ENCODE results near the gene SGCA.

SGCA gene

GRCh38 chr17:50205963-50206505, 40.2 kb downstream of the SGCA start:
- Histone ChIP-seq H3K27ac (ENCODE audit: low read length) (no peak overlapping the region), H2AFZ (ENCODE audit: low read length) (no peak overlapping the region), H4K20me1 (ENCODE audit: insufficient read depth, low read length) (no peaks in the 10 kb centered on the region), H3K27me3 (replicated peaks; ENCODE audit: insufficient read depth, low read length) (peaks cover 88% of the 10 kb centered on the region), H3K9me2 (replicated peaks; ENCODE audit: insufficient read depth, low read length) (no peaks in the 10 kb centered on the region), H3K4me1 (ENCODE audit: low read length) (peaks cover 1% of the 10 kb centered on the region; the same call in 1 of the 2 replicates), H3K79me2 (ENCODE audit: low read length) (no peaks in the 10 kb centered on the region), H3K36me3 (replicated peaks; ENCODE audit: insufficient read depth, low read length) (no peaks in the 10 kb centered on the region), H3K4me3 (ENCODE audit: low read length) (no peak overlapping the region), H3K4me2 (ENCODE audit: low read depth, low read length) (no peak overlapping the region), H3F3A (ENCODE audit: insufficient read depth, low read length) (no peaks in the 10 kb centered on the region), H3K9ac (ENCODE audit: low read length) (no peak overlapping the region), H3K9me3 (replicated peaks; ENCODE audit: insufficient read depth, low read length) (no peaks in the 10 kb centered on the region)
- TF ChIP-seq EZH2phosphoT487 (IDR thresholded peaks at IDR 0.05; ENCODE audit: low read length) = no peak
- no peak for DNase-seq

GRCh38 chr17:50206604-50207293, 40.9 kb downstream of the SGCA start:
- Histone ChIP-seq H3K9me3 (replicated peaks; ENCODE audit: insufficient read depth, low read length) (no peaks in the 10 kb centered on the region), H3K27ac (ENCODE audit: low read length) (no peak overlapping the region), H3K36me3 (replicated peaks; ENCODE audit: insufficient read depth, low read length) (no peaks in the 10 kb centered on the region), H3F3A (ENCODE audit: insufficient read depth, low read length) (no peaks in the 10 kb centered on the region), H3K4me3 (ENCODE audit: low read length) (no peak overlapping the region), H3K4me2 (ENCODE audit: low read depth, low read length) (no peak overlapping the region), H3K9me2 (replicated peaks; ENCODE audit: insufficient read depth, low read length) (no peaks in the 10 kb centered on the region), H3K9ac (ENCODE audit: low read length) (no peak overlapping the region), H3K79me2 (ENCODE audit: low read length) (no peaks in the 10 kb centered on the region), H3K4me1 (ENCODE audit: low read length) (no peaks in the 10 kb centered on the region), H2AFZ (ENCODE audit: low read length) (no peak overlapping the region), H4K20me1 (ENCODE audit: insufficient read depth, low read length) (no peaks in the 10 kb centered on the region), H3K27me3 (replicated peaks; ENCODE audit: insufficient read depth, low read length) (peaks cover 82% of the 10 kb centered on the region)
- DNase-seq = no peak
- TF ChIP-seq CTCF (IDR thresholded peaks at IDR 0.05; ENCODE audit: low read length) (no peak), EZH2 (optimal IDR thresholded peaks at IDR 0.05; ENCODE audit: low read depth, low read length) (no peak), EZH2phosphoT487 (IDR thresholded peaks at IDR 0.05; ENCODE audit: low read length) (no peak)

GRCh38 chr17:50207315-50207714, 41.5 kb downstream of the SGCA start:
- Histone ChIP-seq H3F3A (ENCODE audit: insufficient read depth, low read length) (no peaks in the 10 kb centered on the region), H3K4me3 (ENCODE audit: low read length) (no peak overlapping the region), H3K4me2 (ENCODE audit: low read depth, low read length) (no peak overlapping the region), H3K9ac (ENCODE audit: low read length) (no peak overlapping the region), H4K20me1 (ENCODE audit: insufficient read depth, low read length) (no peaks in the 10 kb centered on the region), H3K27me3 (replicated peaks; ENCODE audit: insufficient read depth, low read length) (peaks cover 77% of the 10 kb centered on the region), H3K27ac (ENCODE audit: low read length) (no peak overlapping the region), H3K79me2 (ENCODE audit: low read length) (no peaks in the 10 kb centered on the region), H3K9me3 (replicated peaks; ENCODE audit: insufficient read depth, low read length) (no peaks in the 10 kb centered on the region), H3K36me3 (replicated peaks; ENCODE audit: insufficient read depth, low read length) (no peaks in the 10 kb centered on the region), H2AFZ (ENCODE audit: low read length) (no peak overlapping the region), H3K4me1 (ENCODE audit: low read length) (no peaks in the 10 kb centered on the region), H3K9me2 (replicated peaks; ENCODE audit: insufficient read depth, low read length) (no peaks in the 10 kb centered on the region)
- TF ChIP-seq EZH2phosphoT487 (IDR thresholded peaks at IDR 0.05; ENCODE audit: low read length) = no peak
- no peak for TF ChIP-seq CTCF (IDR thresholded peaks at IDR 0.05; ENCODE audit: low read length)
- no peak for DNase-seq

Data from MM.1S (cell line).